Panc1 (cell line): Measurements from ENCODE around the gene NRDC. TPM values are rescaled to one million over a fixed set of nuclear protein-coding genes. Genes with fewer than 3 reads are reported as not detected.

Experiments
- ATAC-seq: fragments of 200-7000 bp; cut with Tn5 transposase; 2 replicates; pipeline ENCODE4 v1.9.1; 2020; ENCODE audit warnings: mild to moderate bottlenecking, moderate library complexity
- BruUV-seq: library from RNA; stranded (reverse); fragments of 400-500 nt; replicated peaks from 2 replicates; lab custom pipeline; 2021; lab: Mats Ljungman, UMichigan
- CTCF ChIA-PET: fragments of 300-600 bp; sonication (Branson Sonifier 250); formaldehyde crosslinking; loops from one replicate; lab custom pipeline; 2022; ENCODE audit warnings: antibody characterized with exemption; lab: Charles Lee
- POLR2A ChIA-PET: fragments of 300-600 bp; sonication (Branson Sonifier 250); formaldehyde crosslinking; loops from one replicate; lab custom pipeline; 2022; ENCODE audit warnings: antibody characterized with exemption; lab: Charles Lee
- DNase-seq: peaks from one replicate; pipeline ENCODE4 v3.0.0-alpha.2; 2010; ENCODE audit warnings: low read depth, low spot score
- H3K27ac ChIP-seq: 2 replicates; pipeline ENCODE4 v1.5.1; 2011; ENCODE audit warnings: mild to moderate bottlenecking, low read length, inconsistent platforms
- H3K27me3 ChIP-seq: fragments of 200-500 bp; sonication (Bioruptor generic); 2 replicates; pipeline ENCODE4 v1.6.0; 2014; ENCODE audit warnings: low read length, inconsistent platforms; ENCODE audit not compliant: control insufficient read depth, insufficient read depth
- H3K36me3 ChIP-seq: fragments of 200-500 bp; sonication (Bioruptor generic); 2 replicates; pipeline ENCODE4 v1.5.1; 2014; ENCODE audit warnings: inconsistent platforms, mild to moderate bottlenecking, low read length, moderate library complexity; ENCODE audit not compliant: control insufficient read depth, insufficient read depth
- H3K4me1 ChIP-seq: 2 replicates; pipeline ENCODE4 v1.5.1; 2011; ENCODE audit warnings: inconsistent platforms, mild to moderate bottlenecking, low read length, moderate library complexity; ENCODE audit not compliant: control insufficient read depth, insufficient read depth
- H3K4me3 ChIP-seq, 2 experiments: 2 replicates each; pipeline ENCODE4 v1.5.1; 2011 to 2012; ENCODE audit warnings: low read depth in 2 of 2, low read length in 2 of 2, mild to moderate bottlenecking in 2 of 2, inconsistent platforms in 1 of 2, moderate library complexity in 1 of 2
- H3K9me3 ChIP-seq: fragments of 200-500 bp; sonication (Bioruptor generic); 2 replicates; pipeline ENCODE4 v1.5.1; 2014; ENCODE audit warnings: low read depth, mild to moderate bottlenecking, inconsistent platforms, low read length, moderate library complexity; ENCODE audit not compliant: control insufficient read depth, insufficient read depth
- POLR2AphosphoS5 ChIP-seq: IDR thresholded peaks from 2 replicates; pipeline ENCODE4 v1.6.1; 2012; ENCODE audit warnings: mild to moderate bottlenecking, low read depth, low read length, moderate library complexity
- REST ChIP-seq, 2 experiments: IDR thresholded peaks; 2 replicates each; pipeline ENCODE4 v1.6.1; 2011 to 2012; ENCODE audit warnings: low read depth in 2 of 2, control low read depth in 1 of 2, low read length in 1 of 2, mild to moderate bottlenecking in 1 of 2, moderate library complexity in 1 of 2; ENCODE audit not compliant: insufficient read depth in 1 of 2
- SIN3A ChIP-seq: IDR thresholded peaks from 2 replicates; pipeline ENCODE4 v1.6.1; 2012; ENCODE audit warnings: low read depth, mild to moderate bottlenecking, low read length, moderate library complexity, borderline replicate concordance; ENCODE audit not compliant: insufficient read depth
- in situ Hi-C: cut with HindIII; loops from 2 replicates; pipeline ENCODE4 v1.10.0; 2016; ENCODE audit warnings: low sequenced_read_pairs, low pct_unique_long_range_greater_than_20kb
- intact Hi-C: fragments of 100-400 bp; cut with micrococcal nuclease; formaldehyde crosslinking; loops from one replicate; pipeline ENCODE4 v1.10.0; 2022; ENCODE audit not compliant: unreplicated experiment
- total RNA-seq: library from RNA; stranded (reverse); gene quantifications from one replicate; pipeline ENCODE4 v1.2.1, GENCODE V29; 2021; ENCODE audit not compliant: unreplicated experiment

Gene NRDC
- total RNA-seq, 1 experiment from 2014 or later, result 180 TPM

- POLR2A ChIA-PET, result interaction anchor here (0.5 to 0.6 kb wide), 2 partner anchors 900 to 1336 kb away, joined by 3 to 8 read pairs; no protein-coding TSS in a partner anchor
Observed at GRCh38 chr1:51878308-51878615, 265 bp downstream of the NRDC start.

GRCh38 chr1:51877434-51878307 lies 856 bp downstream of the NRDC start:
- DNase-seq (no peak), ATAC-seq (peak; percentile 19)
- Histone ChIP-seq H3K27ac (peak overlapping the region; percentile 95), H3K36me3 (peaks cover 4% of the 10 kb centered on the region; the same call in 1 of the 2 replicates), H3K4me3 (peak overlapping the region; percentile 92 to 94), H3K27me3 (no peaks in the 10 kb centered on the region), H3K4me1 (peaks cover 25% of the 10 kb centered on the region), H3K9me3 (no peaks in the 10 kb centered on the region)
- POLR2A ChIA-PET, result interaction anchor here (0.5 to 0.6 kb wide), 2 partner anchors 899 to 1336 kb away, joined by 3 to 8 read pairs; no protein-coding TSS in a partner anchor
- TSS peak; percentile 74 for BruUV-seq
- CTCF ChIA-PET, result no interaction called here
- intact Hi-C loops, result no loop called here
- TF ChIP-seq SIN3A (0 out of 2 replicates have a peak, but pooled peaks have one; percentile 28), REST (IDR thresholded peaks at IDR 0.05; ENCODE audit: insufficient read depth in 1 of 2, low read depth in 2 of 2, low read length in 1 of 2) (no peak)
- in situ Hi-C loops, result no loop called here

More at GRCh38 chr1:51878308-51878615, 265 bp downstream of the NRDC start:
- in situ Hi-C loops (no loop called here), intact Hi-C loops (no loop called here)
- CTCF ChIA-PET, result no interaction called here
- peak overlapping the region; percentile 95 for H3K27ac ChIP-seq
- no peaks in the 10 kb centered on the region for H3K27me3 ChIP-seq
- H3K9me3 ChIP-seq, result no peaks in the 10 kb centered on the region
- H3K36me3 ChIP-seq, result peaks cover 4% of the 10 kb centered on the region; the same call in 1 of the 2 replicates
- H3K4me1 ChIP-seq, result peaks cover 25% of the 10 kb centered on the region
- ATAC-seq (peak; percentile 49), DNase-seq (no peak)
- TF ChIP-seq POLR2AphosphoS5 (no peak), SIN3A (peak; percentile 72; the same call in 1 of the 2 replicates), REST (IDR thresholded peaks at IDR 0.05; ENCODE audit: insufficient read depth in 1 of 2, low read depth in 2 of 2, low read length in 1 of 2) (0 out of 4 replicates have a peak, but pooled peaks of 1 of the 2 experiments have one; percentile 44)
- no TSS peak for BruUV-seq
- H3K4me3 ChIP-seq, result peak overlapping the region; percentile 92 to 94
